Esophagus squamous epithelium (tissue), 4 donors: ENCODE data around the gene SRMS.

Experiments used
- CTCF ChIP-seq, 6 experiments: fragments of 450-650 bp in 4 of 6; fragments of 200-600 bp in 2 of 6; sonication (generic) in 2 of 6; IDR thresholded peaks; one replicate each; pipeline ENCODE4 v1.5.1; 2016 to 2019; ENCODE audit warnings: antibody characterized with exemption in 6 of 6, mild to moderate bottlenecking in 4 of 6, moderate library complexity in 4 of 6
- POLR2A ChIP-seq, 4 donors: fragments of 450-650 bp; IDR thresholded peaks; one replicate each; pipeline ENCODE4 v1.6.1; 2017; ENCODE audit warnings: antibody characterized with exemption in 4 of 4, mild to moderate bottlenecking in 4 of 4, moderate library complexity in 3 of 4

DNA sequence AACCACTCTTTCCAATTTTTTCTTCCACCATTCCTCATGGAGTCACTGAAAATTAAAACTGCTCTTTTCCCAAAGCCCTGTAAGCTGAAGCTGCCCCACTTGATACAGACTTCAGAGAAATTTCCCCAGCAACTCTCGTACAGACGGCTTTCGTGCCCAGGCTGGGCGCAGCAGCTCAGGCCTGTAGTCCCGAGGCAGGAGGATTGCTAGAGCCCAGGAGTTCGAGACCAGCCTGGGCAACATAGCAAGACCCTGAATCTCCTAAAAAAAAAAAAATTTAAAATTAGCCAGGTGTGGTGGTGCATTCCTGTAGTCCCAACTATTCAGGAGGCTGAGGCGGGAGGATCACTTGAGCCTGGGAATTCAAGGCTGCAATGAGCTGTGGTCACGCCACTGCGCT is 20.4 kb downstream of the SRMS start:
- TF ChIP-seq CTCF (IDR thresholded peaks at IDR 0.05): no peak
- TF ChIP-seq POLR2A (IDR thresholded peaks at IDR 0.05): no peak
